Body of pancreas (tissue), 4 donors: ENCODE data around the gene LMTK2. TPM values are rescaled to one million over a fixed set of nuclear protein-coding genes. Genes with fewer than 3 reads are reported as not detected.

Source experiments
- ATAC-seq: fragments of 150-250 bp; one replicate; pipeline ENCODE4 v1.9.1; 2016
- DNase-seq, 4 donors: peaks; one replicate each; pipeline ENCODE4 v3.0.0-alpha.2; 2019
- H3K27ac ChIP-seq, 4 donors: fragments of 200-600 bp; sonication (generic); 1 replicate in 3 of 4; 2 replicates in 1 of 4; pipeline versions ENCODE4 v1.5.1 to v1.6.1; 2016 to 2019; ENCODE audit warnings: mild to moderate bottlenecking in 1 of 4, mixed read lengths in 1 of 4, moderate library complexity in 1 of 4
- H3K27me3 ChIP-seq, 2 donors: fragments of 200-600 bp; sonication (generic); one replicate each; pipeline ENCODE4 v1.6.0; 2016; ENCODE audit warnings: mild to moderate bottlenecking in 1 of 2
- H3K36me3 ChIP-seq, 2 donors: fragments of 200-600 bp; sonication (generic); replicated peaks in 1 of 2; 2 replicates each; pipeline ENCODE4 v1.5.1; 2016; ENCODE audit warnings: low read depth in 2 of 2; ENCODE audit not compliant: insufficient read depth in 1 of 2
- H3K4me1 ChIP-seq: fragments of 200-600 bp; sonication (generic); one replicate; pipeline ENCODE4 v1.6.0; 2016
- H3K4me3 ChIP-seq, 2 donors: fragments of 200-600 bp; sonication (generic); 1 replicate in 1 of 2; 2 replicates in 1 of 2; pipeline ENCODE4 v1.5.1; 2016 to 2019
- H3K9me3 ChIP-seq, 3 donors: fragments of 200-600 bp; sonication (generic); 1 replicate in 2 of 3; 2 replicates in 1 of 3; pipeline ENCODE4 v1.5.1; 2016
- CTCF ChIP-seq, 7 experiments: fragments of 450-650 bp in 4 of 7; fragments of 200-600 bp in 3 of 7; sonication (generic) in 3 of 7; IDR thresholded peaks; one replicate each; pipeline ENCODE4 v1.5.1; 2016 to 2019; ENCODE audit warnings: antibody characterized with exemption in 7 of 7
- POLR2A ChIP-seq, 3 donors: fragments of 450-650 bp; IDR thresholded peaks; one replicate each; pipeline ENCODE4 v1.6.1; 2016; ENCODE audit warnings: antibody characterized with exemption in 3 of 3, mild to moderate bottlenecking in 2 of 3
- WGBS, 2 donors: methylation state at CpG; one replicate each; pipeline ENCODE4 v1.1.5; 2017; 5-methylcytosine and 5-hydroxymethylcytosine counted together
- intact Hi-C: fragments of 100-400 bp; cut with DNase I; formaldehyde crosslinking; loops from one replicate; pipeline ENCODE4 v1.15.1; 2023
- total RNA-seq, 2 donors: library from RNA; depleted of rRNA; stranded (reverse); fragments of >200 nt; gene quantifications; one replicate each; pipeline ENCODE4 v1.1.0, GENCODE V29; 2016

LMTK2 gene
- total RNA-seq, 2 donors from 2014 or later = 19.7 to 23.1 TPM

GRCh38 chr7:98133621-98134303, 27.1 kb downstream of the LMTK2 start:
- Histone ChIP-seq H3K4me3 (no peak overlapping the region), H3K27ac (peak overlapping the region; percentile 21 to 84 (median 50)), H3K4me1 (peaks cover 51% of the 10 kb centered on the region), H3K36me3 (no peaks in the 10 kb centered on the region), H3K9me3 (no peaks in the 10 kb centered on the region), H3K27me3 (no peaks in the 10 kb centered on the region)
- TF ChIP-seq POLR2A (IDR thresholded peaks at IDR 0.05) (no peak), CTCF (IDR thresholded peaks at IDR 0.05) (no peak)
- WGBS, 2 donors = 47 to 61% methylated on average over 4 of the region's 4 CpGs
- peak; percentile 54 for ATAC-seq
- no peak for DNase-seq
- intact Hi-C loops = no loop called here

GRCh38 chr7:98134420-98135228, 28.0 kb downstream of the LMTK2 start:
- H3K9me3 ChIP-seq = no peaks in the 10 kb centered on the region
- intact Hi-C loops = no loop called here
- H3K27me3 ChIP-seq = no peaks in the 10 kb centered on the region
- WGBS, 2 donors = 82 to 83% methylated on average over 9 of the region's 9 CpGs
- H3K4me1 ChIP-seq = peaks cover 51% of the 10 kb centered on the region
- TF ChIP-seq POLR2A (IDR thresholded peaks at IDR 0.05) = no peak
- TF ChIP-seq CTCF (IDR thresholded peaks at IDR 0.05) = no peak
- DNase-seq = no peak
- peaks cover 0 to 2% of the 10 kb centered on the region in 2 donors for H3K36me3 ChIP-seq
- no peak for ATAC-seq
- no peak overlapping the region for H3K4me3 ChIP-seq
- peak overlapping the region; percentile 21 to 84 (median 50) for H3K27ac ChIP-seq

- 47 to 49% methylated on average over 5 of the region's 5 CpGs for WGBS, 2 donors
- peaks cover 44% of the 10 kb centered on the region for H3K4me1 ChIP-seq
- intact Hi-C loops = no loop called here
Measured at GRCh38 chr7:98135984-98136383, 29.3 kb downstream of the LMTK2 start.

GRCh38 chr7:98136423-98136822, 29.8 kb downstream of the LMTK2 start:
- H3K27ac ChIP-seq = no peak overlapping the region
- no peak for TF ChIP-seq CTCF (IDR thresholded peaks at IDR 0.05)
- TF ChIP-seq POLR2A (IDR thresholded peaks at IDR 0.05) = no peak
- DNase-seq = no peak
- intact Hi-C loops = no loop called here
- no peak overlapping the region for H3K4me3 ChIP-seq
- WGBS, 2 donors = 80 to 88% methylated on average over 2 to 5 of the region's 5 CpGs
- H3K4me1 ChIP-seq = peaks cover 40% of the 10 kb centered on the region
- no peaks in the 10 kb centered on the region for H3K27me3 ChIP-seq
- no peak for ATAC-seq
- no peaks in the 10 kb centered on the region for H3K9me3 ChIP-seq
- peaks cover 0 to 5% of the 10 kb centered on the region in 2 donors for H3K36me3 ChIP-seq

More at GRCh38 chr7:98135984-98136383, 29.3 kb downstream of the LMTK2 start:
- peaks cover 0 to 3% of the 10 kb centered on the region in 2 donors for H3K36me3 ChIP-seq
- DNase-seq = no peak
- H3K4me3 ChIP-seq = no peak overlapping the region
- no peak overlapping the region for H3K27ac ChIP-seq
- no peaks in the 10 kb centered on the region for H3K27me3 ChIP-seq
- TF ChIP-seq POLR2A (IDR thresholded peaks at IDR 0.05) (no peak), CTCF (IDR thresholded peaks at IDR 0.05) (no peak)
- ATAC-seq = no peak
- no peaks in the 10 kb centered on the region for H3K9me3 ChIP-seq
